Skin of body (tissue), 2 donors: ENCODE results near the gene PPP2R1B. TPM values are rescaled to one million over a fixed set of nuclear protein-coding genes. Genes with fewer than 3 reads are reported as not detected.

Experiments used
- DNase-seq: peaks from one replicate; lab custom pipeline; 2025; lab: John Stamatoyannopoulos, UW
- total RNA-seq: library from RNA; depleted of rRNA; stranded (reverse); fragments of >200 nt; gene quantifications from one replicate; pipeline ENCODE4 v1.2.3, GENCODE V29; 2014

PPP2R1B gene
- total RNA-seq, 1 donor from 2014 or later: 56.6 TPM

DNA sequence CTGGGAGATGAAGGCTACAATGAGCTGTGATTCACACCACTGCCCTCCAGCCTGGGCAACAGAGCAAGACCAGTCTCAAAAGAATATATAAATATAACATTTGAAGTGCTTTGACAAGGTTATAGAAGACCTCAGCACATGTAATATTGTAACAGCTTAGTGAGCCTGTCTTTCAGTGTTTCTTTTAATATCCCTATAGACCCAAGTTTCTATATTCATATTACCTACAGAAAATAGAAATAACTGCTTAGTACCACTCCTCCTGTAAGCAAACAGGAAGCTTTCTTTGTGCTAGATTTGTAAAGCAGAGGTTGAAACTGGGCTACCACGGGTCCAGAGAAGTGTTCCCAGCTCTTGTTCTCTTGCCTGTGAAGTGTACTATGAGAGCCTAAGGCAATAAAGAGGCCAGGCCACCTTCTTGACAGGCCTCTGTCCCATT is 68.2 kb downstream of the PPP2R1B start:
- DNase-seq: no peak

DNA sequence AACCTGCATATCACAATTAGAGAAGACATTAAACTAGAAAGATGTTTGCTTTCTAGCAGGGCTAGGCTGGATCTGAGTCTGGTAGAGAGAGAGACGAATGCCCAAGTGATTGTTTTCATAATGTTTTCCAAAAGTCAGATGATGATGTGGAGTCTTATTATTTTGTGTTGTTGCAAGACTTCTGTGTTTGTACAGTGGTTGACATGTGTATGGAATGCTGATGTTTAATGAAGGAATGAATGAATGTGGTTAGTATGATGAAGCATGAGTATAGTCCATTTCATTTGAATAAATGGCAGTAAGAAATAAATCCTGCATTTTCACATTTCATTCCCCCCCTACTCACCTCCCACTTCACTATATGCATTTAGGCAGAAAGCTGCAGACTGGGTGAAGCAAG is 69.6 kb downstream of the PPP2R1B start:
- DNase-seq: no peak

DNA sequence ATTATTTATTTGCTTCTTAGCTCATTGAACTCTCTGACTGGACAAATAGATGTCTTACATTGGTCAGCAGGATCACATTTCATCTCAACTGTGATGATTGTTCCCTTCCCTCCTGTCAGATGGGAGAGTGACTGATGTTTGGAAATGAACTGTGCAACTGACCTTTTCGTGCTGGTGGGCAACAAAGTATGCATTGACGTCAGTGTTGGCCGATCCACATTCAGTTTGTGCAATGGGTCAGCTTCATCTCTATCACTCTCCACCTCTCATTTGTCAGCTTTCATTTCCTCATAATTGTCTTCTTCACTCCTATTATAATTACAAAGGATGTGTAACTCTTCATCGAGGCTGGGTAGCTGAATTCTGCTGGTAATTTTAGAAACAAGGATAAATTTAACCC is 71.3 kb downstream of the PPP2R1B start:
- DNase-seq: no peak

DNA sequence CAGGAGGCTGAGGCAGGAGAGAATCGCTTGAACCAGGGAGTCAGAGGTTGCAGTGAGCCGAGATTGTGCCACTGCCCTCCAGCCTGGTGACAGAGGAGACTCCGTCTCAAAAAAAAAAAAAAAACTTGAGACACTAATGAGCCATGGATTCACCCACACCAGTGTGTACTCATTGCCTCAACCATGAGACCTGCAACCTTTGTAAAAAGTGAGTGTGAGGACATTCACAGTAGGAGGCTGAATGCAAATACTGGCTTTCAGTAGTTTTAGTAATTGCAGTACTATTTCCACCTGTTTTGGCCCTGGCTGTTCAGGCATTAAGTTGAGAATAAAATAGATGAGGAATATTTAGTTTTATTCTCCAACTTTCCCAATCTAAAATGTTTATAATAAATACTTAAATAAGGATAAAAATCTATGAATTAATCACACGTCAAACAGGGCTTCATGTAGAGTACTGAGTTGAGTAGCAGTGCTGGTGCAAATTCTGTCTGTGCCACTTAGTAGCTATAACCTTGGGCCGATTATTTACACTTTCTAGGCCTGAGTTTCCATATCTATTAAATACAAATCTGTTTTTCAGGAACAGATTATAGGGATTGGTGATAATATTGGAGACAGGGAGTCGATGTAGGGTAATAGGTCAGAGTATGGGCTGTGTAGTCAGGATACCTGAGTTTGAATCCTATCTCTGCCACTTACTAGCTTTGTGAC is 72.8 kb downstream of the PPP2R1B start:
- DNase-seq: no peak

DNA sequence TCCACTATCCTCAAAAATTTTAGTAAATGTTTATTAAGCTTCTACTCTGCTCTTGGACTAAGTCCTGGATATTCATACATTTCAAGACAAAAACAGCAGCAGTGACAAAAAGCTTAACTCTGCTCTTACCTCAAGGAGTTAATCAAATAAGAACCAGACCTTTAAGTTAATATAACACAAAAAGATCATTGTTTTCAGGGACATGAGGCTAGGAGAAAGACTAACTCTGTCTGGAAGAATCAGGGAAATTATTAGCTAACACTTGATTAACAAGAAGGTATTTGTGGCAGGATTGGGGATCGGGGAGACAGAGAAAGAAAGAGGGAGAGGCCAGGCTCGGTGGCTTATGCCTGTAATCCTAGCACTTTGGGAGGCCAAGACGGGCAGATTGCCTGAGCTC is 74.4 kb downstream of the PPP2R1B start:
- DNase-seq: no peak

DNA sequence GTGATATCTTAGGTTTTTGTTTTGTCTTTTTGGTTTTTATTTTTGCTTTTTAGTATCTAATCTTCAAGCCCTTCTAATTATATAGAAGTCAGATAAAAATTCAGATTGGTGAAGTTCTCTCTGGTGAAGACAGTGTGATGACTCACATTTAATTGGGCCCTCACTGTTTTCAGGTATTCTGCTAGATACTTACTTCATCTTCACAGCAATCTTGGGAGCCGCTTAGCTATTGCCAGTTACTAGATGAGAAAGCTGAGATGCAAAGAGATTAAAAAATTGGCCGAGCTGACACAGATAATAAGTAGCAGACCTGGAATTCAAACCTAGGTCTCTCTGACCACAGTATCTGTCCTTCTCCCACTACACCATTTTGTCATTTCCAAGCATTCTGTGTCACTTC is 75.0 kb downstream of the PPP2R1B start:
- DNase-seq: no peak

DNA sequence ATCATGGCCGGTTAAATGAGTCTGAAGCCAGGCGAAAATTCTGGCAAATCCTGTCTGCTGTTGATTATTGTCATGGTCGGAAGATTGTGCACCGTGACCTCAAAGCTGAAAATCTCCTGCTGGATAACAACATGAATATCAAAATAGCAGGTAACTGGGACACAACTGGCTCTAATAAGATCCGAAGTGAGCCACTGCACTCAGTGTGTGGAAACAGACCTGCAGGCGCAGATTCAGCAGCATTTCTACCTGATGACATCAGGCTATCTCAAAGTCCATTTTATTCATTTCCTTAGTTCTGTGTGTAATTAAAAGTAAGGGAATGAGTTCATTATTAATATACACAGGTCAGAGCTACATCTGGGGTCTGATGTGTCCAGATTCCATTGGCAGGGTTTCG is 78.2 kb downstream of the PPP2R1B start:
- no peak for DNase-seq

DNA sequence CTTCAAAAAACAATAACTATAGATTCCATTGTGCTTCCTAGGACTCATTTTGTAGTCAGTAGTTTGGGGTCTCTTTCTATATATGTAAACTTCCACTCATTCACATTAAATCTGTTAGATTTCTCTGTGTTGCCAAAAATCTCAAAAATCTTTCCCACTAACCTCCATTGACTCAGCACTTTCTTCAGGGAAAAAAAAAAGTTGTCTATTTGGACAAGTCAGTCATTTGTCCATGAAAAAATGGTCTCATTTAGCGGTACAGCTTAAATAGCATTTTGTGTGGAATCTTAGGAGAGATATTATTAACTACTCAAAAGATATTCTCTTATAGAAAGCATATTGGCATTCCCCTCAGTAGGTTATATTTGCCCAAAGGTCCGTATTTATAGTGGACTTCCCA is 81.9 kb downstream of the PPP2R1B start:
- no peak for DNase-seq

DNA sequence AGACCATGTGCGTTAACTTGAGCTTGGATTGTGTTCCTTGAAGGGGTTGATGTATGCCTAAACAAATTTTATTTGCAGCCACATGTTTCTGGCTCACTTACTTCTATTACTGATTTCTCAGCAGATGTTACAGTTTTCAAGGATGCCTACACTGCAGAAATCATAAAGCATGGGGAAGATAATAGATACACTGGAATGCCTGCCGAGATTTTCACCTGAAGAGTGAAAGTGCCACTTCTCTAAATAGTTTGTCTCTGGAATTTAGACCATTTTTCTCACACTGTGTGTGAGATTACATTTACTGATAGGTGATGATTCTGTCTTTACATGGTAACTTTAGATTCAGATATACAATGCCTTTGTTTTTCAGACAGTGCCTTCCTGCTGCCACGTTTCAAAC is 82.4 kb downstream of the PPP2R1B start:
- DNase-seq: no peak

DNA sequence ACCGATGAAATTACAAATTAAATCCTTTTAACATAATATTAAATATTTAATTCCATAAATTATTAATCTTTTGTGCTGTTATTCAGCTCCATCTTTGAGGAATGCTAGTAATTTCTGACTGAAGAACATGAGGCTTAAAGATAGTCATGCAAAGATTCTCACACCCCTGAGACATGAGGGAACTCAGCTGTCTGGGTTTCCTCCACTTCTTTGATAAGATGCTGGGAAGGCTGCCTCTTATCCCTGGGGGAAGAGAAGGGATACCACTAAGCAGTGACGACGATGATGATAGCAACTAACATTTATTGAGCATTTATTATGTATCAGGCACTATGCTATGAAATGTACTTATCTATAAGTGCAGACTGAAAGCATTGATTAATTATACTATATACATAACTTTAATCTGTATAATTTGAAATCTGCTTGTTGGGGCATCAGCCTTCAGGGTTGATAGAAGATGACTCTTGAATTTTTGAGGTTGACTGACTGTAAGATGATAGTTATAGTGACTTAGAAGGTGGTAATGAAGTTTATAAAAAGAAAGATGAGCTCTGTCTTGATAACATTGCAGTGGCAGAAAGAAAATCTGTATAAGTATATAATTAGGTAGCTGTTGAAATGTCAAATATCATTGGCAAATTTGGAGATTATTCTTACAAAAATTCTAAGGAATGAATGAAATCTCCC is 85.6 kb downstream of the PPP2R1B start:
- DNase-seq: no peak

Other genes with a start within 250 kb of the PPP2R1B start
- 9.6 TPM for gene LAYN, start 225.7 kb downstream of the PPP2R1B start, total RNA-seq
- 20.7 TPM for gene SIK2, start 163.9 kb downstream of the PPP2R1B start, total RNA-seq
- gene ALG9, start 105.2 kb upstream of the PPP2R1B start, total RNA-seq: 34.8 TPM
- gene FDXACB1, start 112.8 kb upstream of the PPP2R1B start, total RNA-seq: 3.2 TPM
- 10.4 TPM for gene CFAP68, start 113.2 kb upstream of the PPP2R1B start, total RNA-seq
- 43.2 TPM for gene CRYAB, start 145.4 kb upstream of the PPP2R1B start, total RNA-seq
- gene HSPB2, start 146.3 kb upstream of the PPP2R1B start, total RNA-seq: 3.2 TPM
- gene C11orf52, start 152.5 kb upstream of the PPP2R1B start, total RNA-seq: 1.4 TPM
- gene DIXDC1, start 171.0 kb upstream of the PPP2R1B start, total RNA-seq: 21.0 TPM